Measurements from ENCODE around the gene ZMIZ1.

- TF ChIP-seq EP300 (IDR thresholded peaks at IDR 0.05) (no peak), POLR2A (IDR thresholded peaks at IDR 0.05) (peak in 1 of 2 donors; percentile 18), CTCF (IDR thresholded peaks at IDR 0.05) (no peak), POLR2AphosphoS5 (IDR thresholded peaks at IDR 0.05) (peak in 1 of 3 donors; percentile 2)
Observed at GRCh38 chr10:79148452-79149344, 79.9 kb downstream of the ZMIZ1 start.

Measured in suprapubic skin (tissue), 4 donors.